ENCODE measurements around the gene GALNT17. TPM values are rescaled to one million over a fixed set of nuclear protein-coding genes. Genes with fewer than 3 reads are reported as not detected.
"Not testable (repeated sequence)": the region's sequence is repeated elsewhere in the genome, so short reads cannot be mapped to it uniquely, and the experiment has no call there.

The GALNT17 gene
- total RNA-seq, 1 experiment from 2014 or later, result 67.7 TPM

- Histone ChIP-seq H3K36me3 (replicated peaks; ENCODE audit: control insufficient read depth, insufficient read depth, low read length) (no peaks in the 10 kb centered on the region; the same call in 1 of the 2 replicates), H3K4me3 (ENCODE audit: insufficient read depth, low read depth, low read length) (no peak overlapping the region), H3K27me3 (ENCODE audit: control insufficient read depth, insufficient read depth, low read length) (no peaks in the 10 kb centered on the region)
- no peak for DNase-seq
Observed at GRCh38 chr7:71604818-71605414, 473.0 kb downstream of the GALNT17 start.

- DNase-seq, result no peak
- H3K36me3 ChIP-seq (replicated peaks; ENCODE audit: control insufficient read depth, insufficient read depth, low read length), result no peaks in the 10 kb centered on the region
- no peak overlapping the region for H3K4me3 ChIP-seq (ENCODE audit: insufficient read depth, low read depth, low read length)
- H3K27me3 ChIP-seq (ENCODE audit: control insufficient read depth, insufficient read depth, low read length), result no peaks in the 10 kb centered on the region
Observed at GRCh38 chr7:71611986-71612385, 480.0 kb downstream of the GALNT17 start.

- H3K4me3 ChIP-seq (ENCODE audit: insufficient read depth, low read depth, low read length), result no peak overlapping the region
- no peaks in the 10 kb centered on the region for H3K36me3 ChIP-seq (replicated peaks; ENCODE audit: control insufficient read depth, insufficient read depth, low read length)
- no peak for DNase-seq
- H3K27me3 ChIP-seq (ENCODE audit: control insufficient read depth, insufficient read depth, low read length), result no peaks in the 10 kb centered on the region
Observed at GRCh38 chr7:71612911-71613310, 481.0 kb downstream of the GALNT17 start.

- no peak for DNase-seq
- H3K27me3 ChIP-seq (ENCODE audit: control insufficient read depth, insufficient read depth, low read length), result no peaks in the 10 kb centered on the region
- H3K4me3 ChIP-seq (ENCODE audit: insufficient read depth, low read depth, low read length), result no peak overlapping the region
- H3K36me3 ChIP-seq (replicated peaks; ENCODE audit: control insufficient read depth, insufficient read depth, low read length), result no peaks in the 10 kb centered on the region
Observed at GRCh38 chr7:71613313-71613712, 481.4 kb downstream of the GALNT17 start.

- H3K27me3 ChIP-seq (ENCODE audit: control insufficient read depth, insufficient read depth, low read length), result no peaks in the 10 kb centered on the region
- no peaks in the 10 kb centered on the region for H3K36me3 ChIP-seq (replicated peaks; ENCODE audit: control insufficient read depth, insufficient read depth, low read length)
- no peak for DNase-seq
- H3K4me3 ChIP-seq (ENCODE audit: insufficient read depth, low read depth, low read length), result no peak overlapping the region
Observed at GRCh38 chr7:71615017-71615416, 483.1 kb downstream of the GALNT17 start.

GRCh38 chr7:71616217-71616616 is 484.3 kb downstream of the GALNT17 start:
- no peak for DNase-seq
- H3K4me3 ChIP-seq (ENCODE audit: insufficient read depth, low read depth, low read length), result no peak overlapping the region
- H3K36me3 ChIP-seq (replicated peaks; ENCODE audit: control insufficient read depth, insufficient read depth, low read length), result no peaks in the 10 kb centered on the region
- H3K27me3 ChIP-seq (ENCODE audit: control insufficient read depth, insufficient read depth, low read length), result no peaks in the 10 kb centered on the region

GRCh38 chr7:71618278-71618677 is 486.3 kb downstream of the GALNT17 start:
- no peaks in the 10 kb centered on the region; the same call in 1 of the 2 replicates for H3K36me3 ChIP-seq (replicated peaks; ENCODE audit: control insufficient read depth, insufficient read depth, low read length)
- H3K4me3 ChIP-seq (ENCODE audit: insufficient read depth, low read depth, low read length), result no peak overlapping the region
- no peak for DNase-seq
- no peaks in the 10 kb centered on the region for H3K27me3 ChIP-seq (ENCODE audit: control insufficient read depth, insufficient read depth, low read length)

- Histone ChIP-seq H3K36me3 (replicated peaks; ENCODE audit: control insufficient read depth, insufficient read depth, low read length) (no peaks in the 10 kb centered on the region; the same call in 1 of the 2 replicates), H3K27me3 (ENCODE audit: control insufficient read depth, insufficient read depth, low read length) (no peaks in the 10 kb centered on the region), H3K4me3 (ENCODE audit: insufficient read depth, low read depth, low read length) (no peak overlapping the region)
- DNase-seq, result no peak
Observed at GRCh38 chr7:71625545-71625944, 493.6 kb downstream of the GALNT17 start.

GRCh38 chr7:71626206-71626605 is 494.3 kb downstream of the GALNT17 start:
- no peak for DNase-seq
- H3K27me3 ChIP-seq (ENCODE audit: control insufficient read depth, insufficient read depth, low read length), result no peaks in the 10 kb centered on the region
- no peak overlapping the region for H3K4me3 ChIP-seq (ENCODE audit: insufficient read depth, low read depth, low read length)
- no peaks in the 10 kb centered on the region; the same call in 1 of the 2 replicates for H3K36me3 ChIP-seq (replicated peaks; ENCODE audit: control insufficient read depth, insufficient read depth, low read length)

- Histone ChIP-seq H3K27me3 (ENCODE audit: control insufficient read depth, insufficient read depth, low read length) (no peaks in the 10 kb centered on the region), H3K36me3 (replicated peaks; ENCODE audit: control insufficient read depth, insufficient read depth, low read length) (no peaks in the 10 kb centered on the region; the same call in 1 of the 2 replicates), H3K4me3 (ENCODE audit: insufficient read depth, low read depth, low read length) (no peak overlapping the region)
- no peak for DNase-seq
Observed at GRCh38 chr7:71627651-71628050, 495.7 kb downstream of the GALNT17 start.

GRCh38 chr7:71630516-71630915 is 498.6 kb downstream of the GALNT17 start:
- no peaks in the 10 kb centered on the region for H3K27me3 ChIP-seq (ENCODE audit: control insufficient read depth, insufficient read depth, low read length)
- H3K4me3 ChIP-seq (ENCODE audit: insufficient read depth, low read depth, low read length), result no peak overlapping the region
- H3K36me3 ChIP-seq (replicated peaks; ENCODE audit: control insufficient read depth, insufficient read depth, low read length), result no peaks in the 10 kb centered on the region
- DNase-seq, result no peak

GRCh38 chr7:71633551-71634008 is 501.6 kb downstream of the GALNT17 start:
- peak; percentile 47 for DNase-seq
- H3K4me3 ChIP-seq (ENCODE audit: insufficient read depth, low read depth, low read length), result no peak overlapping the region
- no peaks in the 10 kb centered on the region for H3K27me3 ChIP-seq (ENCODE audit: control insufficient read depth, insufficient read depth, low read length)
- no peaks in the 10 kb centered on the region for H3K36me3 ChIP-seq (replicated peaks; ENCODE audit: control insufficient read depth, insufficient read depth, low read length)

GRCh38 chr7:71635849-71636248 is 503.9 kb downstream of the GALNT17 start:
- not testable (repeated sequence) for DNase-seq; H3K27me3 ChIP-seq (ENCODE audit: control insufficient read depth, insufficient read depth, low read length); H3K4me3 ChIP-seq (ENCODE audit: insufficient read depth, low read depth, low read length); H3K36me3 ChIP-seq (replicated peaks; ENCODE audit: control insufficient read depth, insufficient read depth, low read length)

GRCh38 chr7:71636329-71636728 is 504.4 kb downstream of the GALNT17 start:
- Histone ChIP-seq H3K4me3 (ENCODE audit: insufficient read depth, low read depth, low read length) (no peak overlapping the region), H3K27me3 (ENCODE audit: control insufficient read depth, insufficient read depth, low read length) (no peaks in the 10 kb centered on the region), H3K36me3 (replicated peaks; ENCODE audit: control insufficient read depth, insufficient read depth, low read length) (no peaks in the 10 kb centered on the region)
- peak; percentile 31 for DNase-seq

GRCh38 chr7:71637578-71637977 is 505.6 kb downstream of the GALNT17 start:
- H3K4me3 ChIP-seq (ENCODE audit: insufficient read depth, low read depth, low read length), result no peak overlapping the region

GRCh38 chr7:71638108-71638507 is 506.2 kb downstream of the GALNT17 start:
- Histone ChIP-seq H3K27me3 (ENCODE audit: control insufficient read depth, insufficient read depth, low read length) (no peaks in the 10 kb centered on the region), H3K36me3 (replicated peaks; ENCODE audit: control insufficient read depth, insufficient read depth, low read length) (no peaks in the 10 kb centered on the region), H3K4me3 (ENCODE audit: insufficient read depth, low read depth, low read length) (no peak overlapping the region)
- DNase-seq, result no peak

More at GRCh38 chr7:71637578-71637977, 505.6 kb downstream of the GALNT17 start:
- H3K27me3 ChIP-seq (ENCODE audit: control insufficient read depth, insufficient read depth, low read length), result no peaks in the 10 kb centered on the region
- DNase-seq, result no peak
- no peaks in the 10 kb centered on the region for H3K36me3 ChIP-seq (replicated peaks; ENCODE audit: control insufficient read depth, insufficient read depth, low read length)
